ENCODE data around the gene PALLD. TPM values are rescaled to one million over a fixed set of nuclear protein-coding genes. Genes with fewer than 3 reads are reported as not detected.

PALLD gene
- total and polyA plus RNA-seq, 2 of the 13 experiments (the other 11 are each of a cell fraction or from before 2014, with no cell fraction given) = 0.50 to 1.5 TPM

DNA sequence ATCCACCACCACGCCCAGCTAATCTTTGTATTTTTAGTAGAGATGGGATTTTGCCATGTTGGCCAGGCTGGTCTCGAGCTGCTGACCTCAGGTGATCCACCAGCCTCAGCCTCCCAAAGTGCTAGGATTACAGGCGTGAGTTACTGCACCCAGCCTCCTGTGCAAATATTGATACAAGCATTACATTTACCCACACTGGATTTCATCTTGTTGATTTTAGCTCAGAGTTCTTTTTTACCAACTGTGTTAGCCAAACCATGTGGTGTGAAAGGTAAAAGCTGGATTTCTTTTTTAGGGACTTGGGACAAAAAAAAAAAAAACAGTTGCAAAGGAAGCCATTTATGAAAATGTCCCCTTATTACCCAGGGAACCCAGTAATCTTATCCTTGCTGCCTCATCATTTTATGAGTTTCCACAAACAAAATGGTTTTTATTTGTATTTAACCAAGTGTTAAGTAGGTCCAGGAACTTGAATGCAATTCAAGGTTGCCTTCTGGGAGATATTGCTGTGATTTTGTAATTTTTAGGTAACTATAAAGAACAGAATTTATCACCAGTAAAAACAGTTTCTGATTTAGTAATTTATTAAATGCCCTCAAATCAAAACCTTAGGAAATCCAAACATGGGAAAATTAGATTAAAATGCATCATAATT lies 202.5 kb downstream of the PALLD start (continued):
- TF ChIP-seq, protein P1, sequence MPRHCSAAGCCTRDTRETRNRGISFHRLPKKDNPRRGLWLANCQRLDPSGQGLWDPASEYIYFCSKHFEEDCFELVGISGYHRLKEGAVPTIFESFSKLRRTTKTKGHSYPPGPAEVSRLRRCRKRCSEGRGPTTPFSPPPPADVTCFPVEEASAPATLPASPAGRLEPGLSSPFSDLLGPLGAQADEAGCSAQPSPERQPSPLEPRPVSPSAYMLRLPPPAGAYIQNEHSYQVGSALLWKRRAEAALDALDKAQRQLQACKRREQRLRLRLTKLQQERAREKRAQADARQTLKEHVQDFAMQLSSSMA (CRISPR knock-in tag; IDR thresholded peaks at IDR 0.05) = no peak
- TF ChIP-seq ZFP36L2 (CRISPR knock-in tag; IDR thresholded peaks at IDR 0.05) = no peak
- peak; percentile 44; the same call in 1 of the 2 replicates for TF ChIP-seq TBX3 (IDR thresholded peaks at IDR 0.05; ENCODE audit: borderline replicate concordance)
- TF ChIP-seq HDAC2 (CRISPR knock-in tag; IDR thresholded peaks at IDR 0.05) = peak; percentile 35; the same call in 1 of the 2 replicates
- no peak for TF ChIP-seq GFI1 (CRISPR knock-in tag; IDR thresholded peaks at IDR 0.05; ENCODE audit: borderline replicate concordance)
- TF ChIP-seq PAX8 (CRISPR knock-in tag; IDR thresholded peaks at IDR 0.05; ENCODE audit: borderline replicate concordance) = no peak
- no peak for TF ChIP-seq ZNF790 (CRISPR knock-in tag; IDR thresholded peaks at IDR 0.05; ENCODE audit: borderline replicate concordance)
- TF ChIP-seq, protein P2, sequence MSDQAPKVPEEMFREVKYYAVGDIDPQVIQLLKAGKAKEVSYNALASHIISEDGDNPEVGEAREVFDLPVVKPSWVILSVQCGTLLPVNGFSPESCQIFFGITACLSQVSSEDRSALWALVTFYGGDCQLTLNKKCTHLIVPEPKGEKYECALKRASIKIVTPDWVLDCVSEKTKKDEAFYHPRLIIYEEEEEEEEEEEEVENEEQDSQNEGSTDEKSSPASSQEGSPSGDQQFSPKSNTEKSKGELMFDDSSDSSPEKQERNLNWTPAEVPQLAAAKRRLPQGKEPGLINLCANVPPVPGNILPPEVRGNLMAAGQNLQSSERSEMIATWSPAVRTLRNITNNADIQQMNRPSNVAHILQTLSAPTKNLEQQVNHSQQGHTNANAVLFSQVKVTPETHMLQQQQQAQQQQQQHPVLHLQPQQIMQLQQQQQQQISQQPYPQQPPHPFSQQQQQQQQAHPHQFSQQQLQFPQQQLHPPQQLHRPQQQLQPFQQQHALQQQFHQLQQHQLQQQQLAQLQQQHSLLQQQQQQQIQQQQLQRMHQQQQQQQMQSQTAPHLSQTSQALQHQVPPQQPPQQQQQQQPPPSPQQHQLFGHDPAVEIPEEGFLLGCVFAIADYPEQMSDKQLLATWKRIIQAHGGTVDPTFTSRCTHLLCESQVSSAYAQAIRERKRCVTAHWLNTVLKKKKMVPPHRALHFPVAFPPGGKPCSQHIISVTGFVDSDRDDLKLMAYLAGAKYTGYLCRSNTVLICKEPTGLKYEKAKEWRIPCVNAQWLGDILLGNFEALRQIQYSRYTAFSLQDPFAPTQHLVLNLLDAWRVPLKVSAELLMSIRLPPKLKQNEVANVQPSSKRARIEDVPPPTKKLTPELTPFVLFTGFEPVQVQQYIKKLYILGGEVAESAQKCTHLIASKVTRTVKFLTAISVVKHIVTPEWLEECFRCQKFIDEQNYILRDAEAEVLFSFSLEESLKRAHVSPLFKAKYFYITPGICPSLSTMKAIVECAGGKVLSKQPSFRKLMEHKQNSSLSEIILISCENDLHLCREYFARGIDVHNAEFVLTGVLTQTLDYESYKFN (CRISPR knock-in tag; conservative IDR thresholded peaks at IDR 0.05) = peak; percentile 57
- no peak for TF ChIP-seq HNRNPLL (IDR thresholded peaks at IDR 0.05; ENCODE audit: low read depth, low read length, poor library complexity, severe bottlenecking)
- no peak for TF ChIP-seq RFXANK (CRISPR knock-in tag; IDR thresholded peaks at IDR 0.05)
- TF ChIP-seq SOX6 (IDR thresholded peaks at IDR 0.05) = no peak
- peak; percentile 33; the same call in 1 of the 2 replicates for TF ChIP-seq SOX6 (CRISPR knock-in tag; IDR thresholded peaks at IDR 0.05)
- TF ChIP-seq, protein P3, sequence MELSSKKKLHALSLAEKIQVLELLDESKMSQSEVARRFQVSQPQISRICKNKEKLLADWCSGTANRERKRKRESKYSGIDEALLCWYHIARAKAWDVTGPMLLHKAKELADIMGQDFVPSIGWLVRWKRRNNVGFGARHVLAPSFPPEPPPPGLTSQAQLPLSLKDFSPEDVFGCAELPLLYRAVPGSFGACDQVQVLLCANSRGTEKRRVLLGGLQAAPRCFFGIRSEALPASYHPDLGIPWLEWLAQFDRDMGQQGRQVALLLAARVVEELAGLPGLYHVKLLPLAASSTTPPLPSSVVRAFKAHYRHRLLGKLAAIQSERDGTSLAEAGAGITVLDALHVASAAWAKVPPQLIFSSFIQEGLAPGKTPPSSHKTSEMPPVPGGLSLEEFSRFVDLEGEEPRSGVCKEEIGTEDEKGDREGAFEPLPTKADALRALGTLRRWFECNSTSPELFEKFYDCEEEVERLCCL (CRISPR knock-in tag; IDR thresholded peaks at IDR 0.05; ENCODE audit: borderline replicate concordance) = no peak
- no peak for TF ChIP-seq SRY (CRISPR knock-in tag; IDR thresholded peaks at IDR 0.05)
- TF ChIP-seq HDAC1 (CRISPR knock-in tag; IDR thresholded peaks at IDR 0.05) = peak; percentile 34; the same call in 1 of the 2 replicates
- TF ChIP-seq ARNT (IDR thresholded peaks at IDR 0.05) = no peak
- TF ChIP-seq CREB1 (IDR thresholded peaks at IDR 0.05) = no peak
- no peak for TF ChIP-seq CREB1 (CRISPR knock-in tag; IDR thresholded peaks at IDR 0.05)
- TF ChIP-seq SIN3A (IDR thresholded peaks at IDR 0.05; ENCODE audit: borderline replicate concordance, low read depth, low read length) = no peak
- TF ChIP-seq, protein P4, sequence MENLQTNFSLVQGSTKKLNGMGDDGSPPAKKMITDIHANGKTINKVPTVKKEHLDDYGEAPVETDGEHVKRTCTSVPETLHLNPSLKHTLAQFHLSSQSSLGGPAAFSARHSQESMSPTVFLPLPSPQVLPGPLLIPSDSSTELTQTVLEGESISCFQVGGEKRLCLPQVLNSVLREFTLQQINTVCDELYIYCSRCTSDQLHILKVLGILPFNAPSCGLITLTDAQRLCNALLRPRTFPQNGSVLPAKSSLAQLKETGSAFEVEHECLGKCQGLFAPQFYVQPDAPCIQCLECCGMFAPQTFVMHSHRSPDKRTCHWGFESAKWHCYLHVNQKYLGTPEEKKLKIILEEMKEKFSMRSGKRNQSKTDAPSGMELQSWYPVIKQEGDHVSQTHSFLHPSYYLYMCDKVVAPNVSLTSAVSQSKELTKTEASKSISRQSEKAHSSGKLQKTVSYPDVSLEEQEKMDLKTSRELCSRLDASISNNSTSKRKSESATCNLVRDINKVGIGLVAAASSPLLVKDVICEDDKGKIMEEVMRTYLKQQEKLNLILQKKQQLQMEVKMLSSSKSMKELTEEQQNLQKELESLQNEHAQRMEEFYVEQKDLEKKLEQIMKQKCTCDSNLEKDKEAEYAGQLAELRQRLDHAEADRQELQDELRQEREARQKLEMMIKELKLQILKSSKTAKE (CRISPR knock-in tag; IDR thresholded peaks at IDR 0.05; ENCODE audit: borderline replicate concordance) = no peak
- TF ChIP-seq RCOR2 (CRISPR knock-in tag; IDR thresholded peaks at IDR 0.05) = peak; percentile 50; the same call in 1 of the 2 replicates
- TF ChIP-seq ZNF232 (CRISPR knock-in tag; IDR thresholded peaks at IDR 0.05; ENCODE audit: borderline replicate concordance) = no peak
- no peak for TF ChIP-seq ZSCAN22 (CRISPR knock-in tag; IDR thresholded peaks at IDR 0.05)
- TF ChIP-seq ZNF644 (CRISPR knock-in tag; IDR thresholded peaks at IDR 0.05; ENCODE audit: low read depth) = peak; percentile 60; the same call in 1 of the 2 replicates
- no peak for TF ChIP-seq KLF13 (CRISPR knock-in tag; IDR thresholded peaks at IDR 0.05)
